ENCODE results near the gene BUD23.
"Not testable (repeated sequence)": the region's sequence is repeated elsewhere in the genome, so short reads cannot be mapped to it uniquely, and the experiment has no call there.

Gene BUD23

DNA sequence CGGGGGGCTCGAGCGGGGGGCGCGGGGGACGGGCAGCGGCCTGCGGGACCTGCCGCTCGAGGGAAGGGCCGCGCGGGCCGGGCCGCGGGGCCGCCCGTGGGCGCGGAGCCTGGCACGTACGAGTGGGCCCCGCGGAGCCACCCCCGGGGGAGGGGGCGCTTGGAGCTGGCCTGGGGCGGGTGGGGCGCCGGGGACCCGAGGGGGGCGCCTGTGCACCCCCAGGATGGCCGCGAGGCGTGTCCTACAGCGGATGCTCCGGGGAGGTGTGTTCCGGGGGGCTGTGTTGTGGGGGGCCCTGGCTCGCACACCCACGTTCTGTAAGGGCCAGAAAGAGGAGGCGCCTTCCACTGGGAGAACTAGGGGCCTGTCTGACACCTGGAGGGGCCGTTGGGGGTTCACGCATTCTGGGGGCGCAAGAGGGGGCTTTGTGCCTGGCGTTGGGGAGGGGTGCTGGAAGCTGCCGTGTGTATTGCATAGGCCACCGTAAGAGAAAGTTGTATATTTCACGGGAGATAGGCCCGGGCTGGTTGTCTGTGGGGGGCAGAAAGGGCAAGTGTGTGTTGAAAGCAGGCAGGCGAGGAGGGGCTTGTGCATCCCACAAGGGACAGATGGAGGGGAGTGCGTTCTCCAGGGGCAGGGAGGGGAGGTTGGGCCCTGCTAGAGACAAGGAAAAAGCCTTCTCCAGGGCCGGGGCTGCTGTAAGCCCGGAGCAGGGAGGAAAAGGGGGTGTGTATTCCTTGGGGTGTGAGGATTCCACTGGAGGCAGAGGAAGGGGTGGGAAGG, 15.1 kb upstream of the BUD23 start:
- DNase-seq (ENCODE audit: low read depth) = no peak

DNA sequence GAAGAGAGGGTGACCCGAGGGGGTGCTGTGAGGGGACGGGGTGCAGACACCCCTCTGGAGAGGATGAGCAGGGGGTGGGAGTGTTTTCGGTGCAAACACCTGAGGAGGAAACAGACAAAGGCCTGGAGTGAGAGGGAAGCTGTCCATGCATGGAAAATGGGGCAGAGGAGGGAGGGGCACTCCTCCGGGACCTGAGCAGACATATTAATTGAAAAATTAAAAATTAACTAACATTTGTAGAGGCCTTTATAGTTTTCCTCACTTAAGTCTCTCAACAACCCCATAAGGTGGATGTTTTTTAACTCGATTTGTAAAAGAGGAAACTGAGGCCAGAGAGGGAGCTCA, 14.5 kb upstream of the BUD23 start:
- no peak for DNase-seq (ENCODE audit: low read depth)

DNA sequence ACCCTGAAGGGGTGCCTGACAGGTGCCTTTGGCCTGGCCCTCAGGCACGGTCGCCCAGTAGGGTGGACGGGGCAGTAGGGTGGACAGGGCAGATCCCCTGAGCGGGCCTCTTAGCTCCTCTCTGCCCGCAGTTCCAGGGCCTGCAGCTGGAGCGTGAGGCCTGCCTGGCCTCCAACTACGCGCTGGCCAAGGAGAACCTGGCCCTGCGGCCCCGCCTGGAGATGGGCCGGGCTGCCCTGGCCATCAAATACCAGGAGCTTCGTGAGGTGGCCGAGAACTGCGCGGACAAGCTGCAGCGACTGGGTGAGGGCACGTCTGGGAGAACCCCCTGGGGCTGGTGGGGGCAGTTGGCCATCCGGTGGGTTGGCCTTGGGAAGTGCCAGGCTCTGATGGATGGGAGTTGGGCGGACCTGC, 14.1 kb upstream of the BUD23 start:
- DNase-seq (ENCODE audit: low read depth) = no peak

DNA sequence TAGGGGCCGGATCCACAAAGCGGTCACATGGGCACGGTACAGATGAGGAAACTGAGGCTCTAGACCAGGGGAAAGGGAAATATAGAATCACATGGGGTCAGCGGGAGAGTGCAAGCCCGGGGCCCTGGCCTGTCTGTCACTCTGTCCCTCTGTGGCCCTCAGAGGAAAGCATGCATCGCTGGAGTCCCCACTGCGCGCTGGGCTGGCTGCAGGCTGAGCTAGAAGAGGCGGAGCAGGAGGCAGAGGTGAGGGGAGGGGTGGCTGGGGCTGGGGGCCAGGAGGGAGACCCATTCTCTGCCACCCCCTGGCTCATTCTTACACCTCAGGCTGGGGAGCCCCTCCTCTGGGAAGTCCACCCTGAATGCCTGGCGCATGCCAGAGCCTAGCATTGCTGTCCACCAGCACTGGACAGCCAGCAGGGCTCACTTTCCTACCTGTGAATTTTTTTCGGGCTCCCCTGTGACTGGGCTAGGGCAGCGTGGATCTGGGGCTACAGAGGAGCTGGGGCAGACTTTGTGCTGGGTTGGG, 13.5 kb upstream of the BUD23 start:
- DNase-seq (ENCODE audit: low read depth) = no peak

DNA sequence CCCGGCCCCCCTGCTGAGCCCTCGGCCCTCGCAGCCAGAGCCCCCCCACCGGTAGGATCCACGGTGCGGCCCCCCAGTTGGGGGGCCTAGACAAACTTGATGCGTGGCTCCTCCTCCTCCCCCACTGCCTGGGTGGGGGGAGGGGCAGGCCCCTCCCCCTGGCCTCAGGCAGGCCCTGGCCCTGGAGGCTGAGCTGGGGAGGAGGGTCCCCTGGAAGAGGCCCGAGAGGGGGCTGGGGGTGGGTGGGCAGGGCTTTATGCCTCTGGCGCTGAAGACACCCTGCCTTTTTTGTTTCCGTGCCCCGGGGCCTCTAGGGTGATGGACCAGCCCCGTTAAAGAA, 12.1 kb upstream of the BUD23 start:
- DNase-seq (ENCODE audit: low read depth) = no peak

DNA sequence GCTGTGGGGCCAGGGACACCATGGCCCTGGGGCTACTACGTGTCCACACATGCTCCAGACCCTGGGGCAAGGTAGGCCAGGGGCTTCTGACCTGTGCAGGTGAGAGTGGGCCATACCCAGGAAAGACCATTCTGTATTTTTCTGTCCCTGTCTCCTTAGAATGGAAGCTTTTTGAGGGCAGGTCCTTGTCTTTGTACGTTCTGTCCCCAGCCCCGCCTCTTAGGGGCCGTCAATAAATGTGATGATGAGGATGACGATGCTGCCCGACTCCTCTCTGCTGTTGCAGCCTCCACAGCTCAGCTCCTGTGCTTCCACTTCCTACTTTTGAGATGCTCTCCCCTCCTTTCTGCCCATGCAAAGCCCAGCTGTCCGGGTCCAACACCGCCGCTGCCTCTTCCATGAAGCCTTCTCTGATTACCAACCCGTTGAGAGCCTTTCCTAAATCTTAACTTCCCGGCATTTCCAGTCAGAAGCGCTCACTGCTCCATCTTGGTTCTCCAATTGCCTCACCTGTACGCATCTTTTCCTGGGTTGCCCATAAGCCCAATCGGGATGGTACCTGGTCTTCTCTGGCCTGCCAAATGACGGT, 11.4 kb upstream of the BUD23 start:
- DNase-seq (ENCODE audit: low read depth) = no peak

DNA sequence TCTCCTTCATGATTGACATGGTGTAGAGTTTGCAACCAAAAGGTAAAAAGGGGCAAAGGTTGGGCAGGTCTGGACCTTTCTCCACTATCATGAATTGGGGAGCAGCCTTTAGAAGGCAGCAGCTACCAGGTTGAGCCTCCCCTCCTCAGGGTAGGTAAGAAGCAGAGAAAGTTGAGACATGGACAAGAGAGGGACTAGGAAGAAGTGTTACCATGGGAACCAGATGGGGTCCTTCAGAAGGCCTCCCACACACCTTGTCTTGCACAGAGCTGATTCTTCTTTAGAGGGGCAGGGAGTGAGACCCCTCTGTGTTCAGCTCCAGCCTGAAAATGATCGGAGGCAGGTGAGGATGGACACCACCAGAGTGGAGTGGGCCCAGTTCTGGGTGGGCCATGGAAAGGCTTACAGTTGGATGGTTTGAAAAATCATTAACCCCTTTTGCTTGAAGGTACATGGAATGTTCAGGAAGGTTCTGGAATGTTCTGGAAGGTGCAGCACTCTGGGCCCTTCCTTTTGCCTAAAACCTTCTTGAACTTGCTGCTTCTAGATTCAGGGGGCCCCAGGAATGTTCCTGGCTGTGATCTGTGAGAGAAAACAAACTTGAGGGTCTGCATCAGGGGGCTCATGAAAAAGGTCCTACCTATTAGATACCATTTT, 8.8 kb upstream of the BUD23 start:
- no peak for DNase-seq (ENCODE audit: low read depth)

DNA sequence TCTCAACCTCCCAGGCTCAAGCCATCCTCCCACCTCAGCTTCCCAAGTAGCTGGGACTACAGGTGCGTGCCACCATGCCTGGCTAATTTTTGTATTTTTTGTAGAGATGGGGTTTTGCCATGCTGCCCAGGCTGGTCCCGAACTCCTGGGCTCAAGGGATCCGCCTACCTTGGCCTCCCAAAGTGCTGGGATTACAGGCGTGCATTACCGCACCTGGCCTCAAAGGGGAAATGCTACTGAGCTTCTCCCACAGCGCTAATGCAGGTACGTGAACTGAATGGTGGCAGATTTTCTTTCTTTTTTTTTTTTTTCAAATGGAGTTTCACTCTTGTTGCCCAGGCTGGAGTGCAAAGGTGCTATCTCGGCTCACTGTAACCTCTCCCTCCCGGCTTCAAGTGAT, 7.3 kb upstream of the BUD23 start:
- DNase-seq (ENCODE audit: low read depth) = not testable (repeated sequence)

DNA sequence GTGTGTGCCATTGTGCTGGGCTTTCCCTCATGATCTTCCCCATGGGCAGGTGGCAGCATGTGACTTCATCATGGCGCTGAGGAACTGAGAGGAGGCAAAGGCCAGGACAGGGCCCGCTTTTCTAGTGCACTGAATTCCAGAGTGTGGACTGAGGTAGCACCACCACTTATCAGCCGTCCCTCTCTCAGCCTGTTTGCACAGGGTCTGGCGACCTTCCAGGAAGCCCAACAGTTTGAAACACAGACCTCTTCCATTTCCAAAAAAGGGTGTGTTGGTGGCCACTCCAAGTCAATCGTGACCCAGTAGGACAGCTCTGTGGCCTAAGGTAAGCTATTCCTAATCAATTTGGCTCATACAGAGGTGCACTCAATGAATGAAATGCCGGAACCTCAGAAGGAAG, 4.5 kb upstream of the BUD23 start:
- no peak for DNase-seq (ENCODE audit: low read depth)

DNA sequence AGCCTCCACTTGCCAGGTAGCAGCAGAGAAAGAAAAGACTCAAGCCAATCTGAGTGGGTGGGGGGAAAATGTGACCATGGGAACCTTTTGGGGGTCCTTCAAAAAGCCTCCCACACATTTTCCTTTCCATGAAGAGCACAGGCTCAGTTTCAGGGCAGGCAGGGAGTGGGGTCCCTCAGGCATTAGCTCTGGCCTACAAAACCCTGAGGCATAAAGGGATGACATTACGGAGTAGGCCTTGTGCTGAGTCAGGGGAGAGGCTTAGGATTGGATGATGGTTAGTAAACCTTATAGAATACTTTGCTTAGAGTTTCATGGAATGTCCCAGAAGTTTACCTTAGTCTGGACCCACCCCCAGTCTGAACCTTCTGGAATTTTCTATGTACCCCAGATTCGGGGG, 3.7 kb upstream of the BUD23 start:
- DNase-seq (ENCODE audit: low read depth) = no peak

DNA sequence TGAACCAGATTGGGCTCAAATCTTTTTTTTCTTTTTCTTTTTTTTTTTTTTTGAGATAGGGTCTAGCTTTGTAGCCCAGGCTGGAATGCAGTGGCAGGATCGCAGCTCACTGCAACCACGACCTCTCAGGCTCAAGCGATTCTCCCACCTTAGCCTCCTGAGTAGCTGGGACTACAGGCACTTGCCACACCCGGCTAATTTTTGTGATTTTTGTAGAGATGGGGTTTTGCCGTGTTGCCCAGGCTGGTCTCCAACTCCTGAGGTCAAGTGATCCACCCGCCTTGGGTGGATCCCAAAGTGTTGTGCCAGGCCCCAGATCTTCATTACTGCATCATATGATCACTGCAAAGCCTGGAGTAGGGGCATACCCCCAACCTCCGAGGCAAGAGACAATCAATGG, 2.9 kb upstream of the BUD23 start:
- DNase-seq (ENCODE audit: low read depth) = no peak

DNA sequence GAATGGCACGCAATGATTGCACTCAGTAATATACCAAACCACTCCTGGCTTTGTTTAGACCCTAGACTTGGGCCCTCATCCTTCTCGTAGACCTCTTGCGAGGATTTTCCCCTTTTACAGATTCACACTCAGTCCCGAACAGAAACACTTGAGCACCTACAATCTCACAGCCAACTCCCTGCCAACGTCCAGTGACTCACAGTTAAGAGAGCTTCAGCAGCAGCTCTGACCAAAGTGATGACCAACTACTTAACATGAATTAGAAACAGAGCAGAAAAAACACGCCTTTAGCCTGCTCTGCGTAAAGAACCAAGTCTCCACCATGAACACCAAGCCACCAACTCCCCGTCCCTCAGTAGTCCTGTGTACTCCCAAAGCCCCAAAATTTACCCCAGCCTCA, 2.4 kb upstream of the BUD23 start:
- no peak for DNase-seq (ENCODE audit: low read depth)

DNA sequence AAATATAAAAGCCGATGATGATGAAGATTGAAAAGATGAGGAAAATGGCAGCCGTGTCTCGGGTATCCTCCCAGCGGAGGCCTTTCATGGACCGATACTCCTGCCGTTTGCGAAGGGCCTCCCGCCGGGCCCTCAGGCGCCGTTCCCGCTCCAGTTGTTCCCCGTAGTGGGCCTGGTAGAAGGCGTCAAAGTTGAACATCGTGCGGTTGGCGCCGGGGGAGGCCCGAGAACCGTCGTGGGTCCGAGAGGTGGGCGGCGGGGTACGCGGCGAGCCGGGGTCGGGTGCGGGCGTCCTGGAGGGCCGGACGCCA, 697 bp upstream of the BUD23 start:
- DNase-seq (ENCODE audit: low read depth) = no peak

DNA sequence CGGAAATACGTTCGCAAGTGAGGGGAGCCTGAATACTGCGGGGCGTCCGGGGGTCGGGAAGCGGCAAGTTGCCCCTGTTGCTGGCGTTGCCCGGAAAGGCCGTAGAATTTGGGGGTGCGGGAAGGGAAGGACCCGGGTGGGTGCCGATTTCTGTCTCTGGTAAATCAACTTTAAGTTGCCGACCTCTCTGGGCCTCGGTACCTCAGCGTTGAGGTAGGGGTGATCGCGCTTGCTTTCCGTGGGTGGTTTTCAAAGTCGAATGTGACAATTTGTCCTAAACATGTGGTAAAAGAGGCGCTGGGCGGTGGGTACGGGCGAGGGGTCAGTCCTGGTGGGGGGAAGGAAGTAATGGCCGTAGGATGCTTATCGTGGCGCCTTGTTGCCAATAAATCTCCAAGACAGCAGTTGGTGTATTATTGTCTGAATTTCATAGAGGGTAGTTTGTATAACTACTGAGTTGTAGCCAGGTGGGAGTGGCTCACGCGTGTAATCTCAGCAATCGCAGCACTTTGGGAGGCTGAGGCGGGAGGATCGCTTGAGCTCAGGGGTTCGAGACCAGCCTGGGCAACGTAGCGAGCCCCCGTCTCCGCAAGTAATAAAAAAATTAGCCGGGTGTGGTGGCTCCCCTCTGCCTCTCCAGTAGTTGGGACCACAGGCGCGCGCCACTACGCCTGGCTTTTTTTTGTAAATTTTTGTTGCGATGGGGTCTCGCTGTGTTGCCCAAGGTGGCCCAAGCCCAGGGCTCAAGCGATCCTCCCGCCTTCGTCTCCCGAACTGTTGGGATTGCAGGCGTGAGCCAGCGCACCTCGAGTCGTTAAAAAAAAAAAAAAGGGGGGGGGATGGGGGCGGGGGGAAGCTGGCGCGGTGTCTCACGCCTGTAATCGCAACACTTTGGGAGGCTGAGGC, 644 bp downstream of the BUD23 start:
- DNase-seq (ENCODE audit: low read depth) = no peak

DNA sequence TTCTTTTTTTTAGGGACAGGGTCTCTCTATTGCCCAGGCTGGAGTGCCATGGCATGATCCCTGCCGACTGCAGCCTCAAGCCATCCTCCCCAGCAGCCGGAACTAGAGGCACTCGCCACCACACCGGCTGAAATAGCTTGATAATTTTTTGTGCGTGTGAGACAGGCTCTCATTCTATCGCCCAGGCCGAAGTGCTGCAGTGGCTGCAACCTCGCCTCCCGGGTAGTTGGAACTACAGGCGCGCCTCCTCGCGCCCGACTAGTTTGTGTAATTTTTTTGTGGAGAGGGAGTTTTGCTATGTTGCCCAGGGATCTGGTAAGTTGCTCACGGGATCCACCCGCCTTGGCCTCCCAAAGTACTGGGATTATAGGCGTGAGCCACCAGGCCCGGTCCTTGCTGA, 1.9 kb downstream of the BUD23 start:
- no peak for DNase-seq (ENCODE audit: low read depth)

DNA sequence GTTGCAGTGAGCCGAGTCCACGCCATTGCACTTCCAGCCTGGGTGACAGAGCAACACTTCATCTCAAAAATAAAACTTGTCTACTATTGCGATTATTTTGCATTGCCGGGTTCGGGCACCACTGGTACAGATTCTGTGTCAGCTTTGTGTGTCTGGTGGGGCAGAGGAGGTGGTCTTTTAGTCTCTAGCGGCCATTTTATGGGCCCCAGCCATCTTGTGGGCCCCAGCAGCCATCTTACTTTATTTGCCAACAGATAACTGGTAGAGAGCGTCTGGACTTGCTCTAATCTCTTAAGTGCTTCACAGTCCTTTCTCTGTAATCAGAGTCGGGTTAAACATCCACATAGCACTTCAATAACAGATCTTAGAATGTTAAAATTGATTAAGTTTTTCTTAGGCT, 4.9 kb downstream of the BUD23 start:
- no peak for DNase-seq (ENCODE audit: low read depth)

DNA sequence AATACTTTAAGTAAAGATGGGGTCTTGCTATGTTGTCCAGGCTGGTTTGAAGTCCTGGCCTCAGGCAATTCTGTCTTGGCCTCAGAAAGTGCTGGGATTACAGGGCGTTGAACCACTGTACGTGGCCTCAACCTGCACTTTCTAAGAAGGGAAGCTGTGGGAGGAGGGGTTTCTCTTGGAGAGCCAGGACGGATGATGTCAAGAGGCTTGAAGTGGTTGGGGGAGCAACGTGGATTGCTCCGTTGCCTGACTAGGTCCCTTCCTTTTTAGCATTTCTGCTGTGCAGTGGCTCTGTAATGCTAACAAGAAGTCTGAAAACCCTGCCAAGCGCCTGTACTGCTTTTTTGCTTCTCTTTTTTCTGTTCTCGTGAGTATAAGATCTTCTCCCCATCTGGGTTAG, 7.2 kb downstream of the BUD23 start:
- DNase-seq (ENCODE audit: low read depth) = no peak

DNA sequence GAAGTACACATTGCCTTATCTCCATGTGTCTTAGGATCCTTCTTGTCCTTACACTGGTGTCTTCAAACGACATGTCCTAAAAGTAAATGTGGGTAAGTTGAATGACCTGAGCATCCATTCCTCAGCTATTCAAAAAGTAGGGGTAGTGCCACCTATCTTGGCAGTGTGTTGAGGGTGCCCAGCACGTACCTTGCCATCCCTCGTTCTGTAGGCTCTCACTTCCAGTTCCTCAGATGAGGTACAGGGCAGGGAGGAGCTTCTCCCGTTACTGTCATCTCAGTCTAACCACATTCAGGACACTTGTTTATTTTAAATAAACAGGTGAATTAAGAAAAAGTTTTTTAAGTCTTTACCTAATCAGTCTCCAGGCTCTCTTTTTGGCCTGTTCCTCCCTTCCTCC, 13.0 kb downstream of the BUD23 start:
- no peak for DNase-seq (ENCODE audit: low read depth)

DNA sequence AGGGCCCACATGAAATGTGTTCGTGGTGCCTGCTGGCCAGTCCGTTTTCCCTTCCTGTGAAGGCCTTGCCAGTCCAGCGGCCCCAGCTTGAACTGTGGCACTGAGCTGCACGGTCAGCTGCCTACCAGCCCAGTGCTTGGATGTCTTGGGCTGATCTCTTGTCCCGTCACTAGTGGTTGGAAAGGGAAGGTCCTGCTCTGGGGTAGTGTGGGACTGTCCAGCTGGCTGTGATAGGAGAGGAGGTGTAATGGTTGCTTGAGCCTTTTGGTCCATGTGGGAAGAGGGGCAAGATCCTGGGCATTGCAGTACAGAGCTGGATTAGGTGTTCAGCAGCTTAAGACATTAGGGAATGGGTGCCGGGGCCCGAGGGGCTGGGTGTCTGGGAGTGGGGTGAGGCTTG, 15.0 kb downstream of the BUD23 start:
- DNase-seq (ENCODE audit: low read depth) = no peak

DNA sequence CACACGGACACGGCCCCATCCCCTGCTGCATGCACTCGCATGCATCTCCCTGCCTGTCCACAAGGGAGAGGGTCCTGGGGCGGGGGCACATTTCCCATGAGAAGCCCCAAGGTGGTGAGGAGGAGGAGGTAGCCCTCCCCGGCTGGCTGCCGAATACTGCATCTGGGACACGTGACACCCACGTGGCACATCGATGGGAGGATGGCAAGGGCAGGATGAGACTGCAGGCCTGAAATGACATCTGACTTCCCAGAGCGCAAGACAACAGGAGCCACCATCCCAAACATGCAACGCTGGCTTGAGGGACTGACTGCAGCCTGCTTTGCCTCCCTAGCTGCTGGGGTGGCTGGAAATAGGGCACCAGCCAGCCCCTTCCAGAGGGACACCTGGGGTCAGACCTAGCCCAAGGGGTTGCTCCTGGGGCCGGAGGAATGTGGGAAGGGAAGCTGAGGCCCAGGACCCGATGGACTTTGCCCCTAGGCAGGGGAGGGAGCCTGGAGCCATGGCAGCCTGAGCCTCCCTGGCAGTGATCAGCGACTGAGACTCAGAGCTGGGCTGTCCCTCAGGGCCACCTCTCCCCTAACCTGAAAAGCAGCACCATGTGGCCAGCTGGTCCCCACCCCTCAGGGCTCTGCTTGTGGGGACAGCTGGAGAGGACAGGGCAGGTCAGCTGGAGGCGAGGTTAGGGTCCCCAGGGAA, 16.1 kb downstream of the BUD23 start:
- DNase-seq (ENCODE audit: low read depth) = no peak

DNA sequence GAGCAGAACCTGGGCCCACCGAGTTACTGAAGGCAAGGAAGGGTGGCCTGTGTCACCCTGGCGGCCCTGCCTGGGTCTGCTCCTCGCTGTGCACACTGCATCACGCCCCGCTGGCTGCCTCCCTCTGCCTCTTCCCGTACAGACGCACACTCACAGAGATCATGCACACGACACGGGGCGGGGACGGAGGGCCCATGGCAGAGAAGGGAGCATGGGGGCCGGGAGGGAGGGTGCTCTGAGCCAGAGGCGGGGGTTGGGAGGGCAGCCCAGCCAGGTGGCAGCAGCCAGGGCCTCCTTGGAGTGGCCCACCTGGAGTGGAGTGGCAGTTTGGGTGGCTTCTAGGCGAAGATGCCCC, 16.6 kb downstream of the BUD23 start:
- DNase-seq (ENCODE audit: low read depth) = no peak

DNA sequence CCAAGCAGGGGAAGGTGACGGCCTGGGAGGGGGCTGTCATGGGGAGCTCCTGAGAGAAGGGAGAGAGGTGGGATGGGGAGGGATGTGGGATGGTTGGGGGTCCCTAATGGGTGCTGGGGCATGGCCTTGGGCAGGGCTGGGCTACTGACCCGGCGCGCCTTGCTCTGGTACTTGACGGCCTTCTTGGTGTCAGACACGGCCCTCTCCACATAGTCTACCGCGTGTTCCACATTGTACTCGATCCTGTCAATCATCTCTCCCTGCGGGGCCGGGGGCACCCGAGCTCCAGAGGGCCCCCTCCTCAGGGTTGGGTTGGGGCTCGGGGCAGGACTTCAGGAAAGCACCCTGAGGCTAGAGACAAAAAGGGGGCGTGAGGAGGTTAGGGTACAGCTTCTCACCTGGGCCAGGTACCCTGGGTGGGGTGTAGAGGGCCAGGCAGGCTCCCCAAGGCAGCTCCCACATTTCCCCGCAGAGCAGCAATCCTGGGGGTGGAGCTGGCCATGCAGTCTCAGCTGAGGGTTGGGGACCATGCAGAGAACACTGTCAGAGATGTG, 17.3 kb downstream of the BUD23 start:
- no peak for DNase-seq (ENCODE audit: low read depth)
